DOHH2 (cell line): ENCODE data around the gene EPS8.

ENCODE experiments used
- H3F3A ChIP-seq: fragments of 200-600 bp; sonication (generic), shearing (Covaris generic); 2 replicates; pipeline ENCODE4 v1.6.0; 2016; ENCODE audit warnings: antibody characterized with exemption, mild to moderate bottlenecking; ENCODE audit not compliant: control insufficient read depth, insufficient read depth
- H3K27ac ChIP-seq: fragments of 200-600 bp; sonication (generic); 2 replicates; pipeline ENCODE4 v1.5.1; 2014; ENCODE audit warnings: low read depth, mild to moderate bottlenecking, low read length, moderate library complexity
- H3K27me3 ChIP-seq: fragments of 200-600 bp; sonication (generic); 2 replicates; pipeline ENCODE4 v1.6.1; 2014; ENCODE audit warnings: mild to moderate bottlenecking, low read length, mixed read lengths; ENCODE audit not compliant: control insufficient read depth
- H3K36me3 ChIP-seq: fragments of 200-600 bp; sonication (generic); 2 replicates; pipeline ENCODE4 v1.6.1; 2014; ENCODE audit warnings: mild to moderate bottlenecking, low read length, moderate library complexity, mixed read lengths; ENCODE audit not compliant: control insufficient read depth
- H3K4me1 ChIP-seq: fragments of 200-600 bp; sonication (generic); 2 replicates; pipeline ENCODE4 v1.6.1; 2014; ENCODE audit warnings: mild to moderate bottlenecking, low read length, mixed read lengths; ENCODE audit not compliant: control insufficient read depth
- H3K4me2 ChIP-seq: fragments of 200-600 bp; sonication (generic); 2 replicates; pipeline ENCODE4 v1.6.0; 2014; ENCODE audit warnings: mild to moderate bottlenecking, low read length, moderate library complexity
- H3K4me3 ChIP-seq: fragments of 200-600 bp; sonication (generic); 2 replicates; pipeline ENCODE4 v1.5.1; 2014; ENCODE audit warnings: mild to moderate bottlenecking, low read length, mixed read lengths
- H3K79me2 ChIP-seq: fragments of 200-600 bp; sonication (generic); 2 replicates; pipeline ENCODE4 v1.6.1; 2014; ENCODE audit warnings: mild to moderate bottlenecking, low read length, mixed read lengths; ENCODE audit not compliant: control insufficient read depth
- H3K9me2 ChIP-seq: fragments of 200-600 bp; sonication (generic); replicated peaks from 2 replicates; pipeline ENCODE4 v1.6.1; 2014; ENCODE audit warnings: mild to moderate bottlenecking, low read length, mixed read lengths; ENCODE audit not compliant: control insufficient read depth
- H3K9me3 ChIP-seq: fragments of 200-600 bp; sonication (generic); 2 replicates; pipeline ENCODE4 v1.6.1; 2014; ENCODE audit warnings: antibody characterized with exemption, low read length, mixed read lengths; ENCODE audit not compliant: control insufficient read depth, insufficient read depth
- H4K20me1 ChIP-seq: fragments of 200-600 bp; sonication (generic); 2 replicates; pipeline ENCODE4 v1.6.0; 2014; ENCODE audit warnings: low read depth, mild to moderate bottlenecking, antibody characterized with exemption, low read length, moderate library complexity; ENCODE audit not compliant: control insufficient read depth, insufficient read depth
- CTCF ChIP-seq: fragments of 200-600 bp; sonication (generic); IDR thresholded peaks from one replicate; pipeline ENCODE4 v1.5.1; 2014; ENCODE audit warnings: antibody characterized with exemption, mild to moderate bottlenecking, low read depth, low read length; ENCODE audit not compliant: poor library complexity, severe bottlenecking
- EZH2phosphoT487 ChIP-seq: fragments of 200-600 bp; sonication (generic); IDR thresholded peaks from 2 replicates; pipeline ENCODE4 v1.6.1; 2017; ENCODE audit warnings: borderline replicate concordance, mild to moderate bottlenecking, antibody characterized with exemption, low read length, moderate library complexity, mixed read lengths

Gene EPS8

DNA sequence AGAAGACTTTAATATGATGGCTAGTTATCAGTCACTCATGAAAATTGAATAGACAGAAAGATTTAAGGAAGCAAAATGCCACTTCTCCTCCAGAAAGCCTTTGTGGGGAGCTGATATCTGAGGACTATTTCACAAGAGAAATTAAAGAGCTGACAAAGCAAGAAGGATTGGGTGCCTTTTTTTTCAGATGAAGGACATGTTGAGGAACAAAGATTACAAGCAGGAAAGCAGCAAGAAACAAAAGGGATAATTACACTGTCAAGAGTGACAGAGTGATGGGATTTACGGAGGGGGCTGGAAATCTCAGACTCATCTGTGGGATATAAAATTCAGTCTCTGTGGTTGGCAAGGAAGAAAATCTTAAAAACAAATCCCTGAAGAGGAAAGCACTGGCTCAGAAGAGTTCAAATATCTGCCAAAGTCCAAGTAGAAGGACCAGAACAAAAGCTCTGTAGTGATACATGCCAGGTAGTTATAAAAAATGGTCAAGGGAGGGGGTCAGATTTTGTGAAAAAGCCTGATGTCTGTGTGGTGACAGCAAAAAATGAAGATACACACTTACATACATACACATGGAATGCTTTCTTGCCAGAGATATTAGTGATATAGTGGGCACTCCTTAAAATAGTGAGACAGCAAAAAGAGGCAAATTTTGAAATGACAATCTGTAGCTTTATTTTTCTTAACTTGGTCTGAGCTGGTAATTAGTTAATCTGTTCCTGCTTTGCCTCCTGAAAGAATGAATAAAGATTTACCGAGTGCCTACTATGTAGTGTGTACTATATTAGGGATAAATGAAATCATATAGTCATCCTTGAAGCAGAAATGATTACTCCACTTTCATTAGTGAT, 62.9 kb downstream of the EPS8 start:
- Histone ChIP-seq H3K9me2 (no peaks in the 10 kb centered on the region), H3K79me2 (no peaks in the 10 kb centered on the region), H3F3A (no peaks in the 10 kb centered on the region), H3K27ac (no peak overlapping the region), H3K9me3 (no peaks in the 10 kb centered on the region), H3K4me3 (no peak overlapping the region), H4K20me1 (no peaks in the 10 kb centered on the region), H3K27me3 (no peaks in the 10 kb centered on the region), H3K4me1 (no peaks in the 10 kb centered on the region), H3K36me3 (no peaks in the 10 kb centered on the region), H3K4me2 (no peak overlapping the region)
- TF ChIP-seq EZH2phosphoT487 (no peak), CTCF (no peak)

- Histone ChIP-seq H3K9me3 (no peaks in the 10 kb centered on the region), H3F3A (no peaks in the 10 kb centered on the region), H3K4me2 (no peak overlapping the region), H4K20me1 (no peaks in the 10 kb centered on the region), H3K4me3 (no peak overlapping the region), H3K27me3 (no peaks in the 10 kb centered on the region), H3K27ac (no peak overlapping the region), H3K36me3 (no peaks in the 10 kb centered on the region), H3K9me2 (no peaks in the 10 kb centered on the region), H3K79me2 (no peaks in the 10 kb centered on the region), H3K4me1 (no peaks in the 10 kb centered on the region)
- TF ChIP-seq EZH2phosphoT487 = no peak
- TF ChIP-seq CTCF = no peak
These were observed 66.2 kb downstream of the EPS8 start for GRCh38 chr12:15722951-15723350.

- H4K20me1 ChIP-seq = no peaks in the 10 kb centered on the region
- H3K27ac ChIP-seq = no peak overlapping the region
- no peaks in the 10 kb centered on the region for H3K9me3 ChIP-seq
- H3F3A ChIP-seq = no peaks in the 10 kb centered on the region
- H3K79me2 ChIP-seq = no peaks in the 10 kb centered on the region
- H3K4me3 ChIP-seq = no peak overlapping the region
- H3K27me3 ChIP-seq = no peaks in the 10 kb centered on the region
- H3K4me1 ChIP-seq = no peaks in the 10 kb centered on the region
- TF ChIP-seq CTCF (no peak), EZH2phosphoT487 (no peak)
- no peak overlapping the region for H3K4me2 ChIP-seq
- no peaks in the 10 kb centered on the region for H3K9me2 ChIP-seq
- H3K36me3 ChIP-seq = no peaks in the 10 kb centered on the region
These were observed 67.7 kb downstream of the EPS8 start for GRCh38 chr12:15721316-15722115.
